Activated CD8-positive, alpha-beta T cell treated with anti-CD3 and anti-CD28 coated beads for 36 hours (primary cell): Measurements from ENCODE around the gene RAB11B. TPM values are rescaled to one million over a fixed set of nuclear protein-coding genes. Genes with fewer than 3 reads are reported as not detected.

ENCODE experiments used
- ATAC-seq: fragments of 200-7000 bp; cut with Tn5 transposase; one replicate; pipeline ENCODE4 v1.10.0; 2021; ENCODE audit warnings: mild to moderate bottlenecking, moderate library complexity
- CTCF ChIA-PET: fragments of 350-600 bp; sonication (Branson Sonifier 250); formaldehyde crosslinking; loops from one replicate; lab custom pipeline; 2021; ENCODE audit warnings: antibody characterized with exemption; lab: Charles Lee
- POLR2A ChIA-PET: fragments of 350-600 bp; sonication (Branson Sonifier 250); formaldehyde crosslinking; loops from one replicate; lab custom pipeline; 2021; ENCODE audit warnings: antibody characterized with exemption; lab: Charles Lee
- DNase-seq: peaks from one replicate; pipeline ENCODE4 v3.0.0-alpha.2; 2020
- H3K27ac Mint-ChIP-seq: one replicate; pipeline ENCODE4 v1.8.0; 2021; ENCODE audit warnings: mild to moderate bottlenecking, mixed read lengths
- H3K27me3 Mint-ChIP-seq: one replicate; pipeline ENCODE4 v1.8.0; 2021; ENCODE audit warnings: mixed read lengths
- H3K36me3 Mint-ChIP-seq: one replicate; pipeline ENCODE4 v1.8.0; 2021; ENCODE audit warnings: low read depth, mixed read lengths
- H3K4me1 Mint-ChIP-seq: one replicate; pipeline ENCODE4 v1.8.0; 2021; ENCODE audit warnings: low read depth, mixed read lengths
- H3K4me3 Mint-ChIP-seq: one replicate; pipeline ENCODE4 v1.8.0; 2021; ENCODE audit warnings: mild to moderate bottlenecking, moderate library complexity, mixed read lengths
- H3K9me3 Mint-ChIP-seq: one replicate; pipeline ENCODE4 v1.8.0; 2021; ENCODE audit warnings: mixed read lengths
- intact Hi-C: fragments of 100-400 bp; cut with micrococcal nuclease; formaldehyde crosslinking; loops from one replicate; pipeline ENCODE4 v1.10.0; 2022
- microRNA-seq: library from miRNA; unstranded; fragments of <30 nt; microRNA quantifications from one replicate; pipeline ENCODE4 v1.2.0, GENCODE V29; 2022; ENCODE audit warnings: borderline microRNAs expressed, borderline replicate concordance
- total RNA-seq, 2 experiments: library from RNA; stranded (reverse); gene quantifications; one replicate each; pipeline ENCODE4 v1.2.3, GENCODE V29; 2021
- TF ChIP-seq, protein P1 (sequence below): fragments of 200-600 bp; IDR thresholded peaks from one replicate; pipeline ENCODE4 v1.8.0; 2022; ENCODE audit warnings: antibody characterized with exemption, mild to moderate bottlenecking

The RAB11B gene
- total RNA-seq, 2 experiments from 2014 or later = 74.3 to 77.4 TPM

DNA sequence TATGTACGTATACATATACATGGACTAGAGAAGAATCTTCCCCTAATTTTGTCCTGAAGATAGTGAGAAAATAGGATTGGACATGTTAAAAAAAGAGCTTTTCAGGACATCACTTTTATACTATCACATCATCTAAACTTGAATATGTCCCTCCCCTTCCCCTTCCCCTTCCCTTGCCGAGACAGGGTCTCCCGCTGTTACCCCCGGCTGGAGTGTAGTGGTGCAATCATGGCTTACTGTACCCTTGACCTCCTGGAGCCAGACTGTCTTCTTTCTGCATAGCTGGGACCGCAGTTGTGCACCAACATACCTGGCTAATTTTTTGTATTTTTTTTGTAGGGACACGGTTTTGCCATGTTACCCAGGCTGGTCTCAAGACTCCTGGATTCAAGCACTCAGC is 61.2 kb downstream of the RAB11B start:
- intact Hi-C loops = no loop called here
- H3K9me3 Mint-ChIP-seq = no peaks in the 10 kb centered on the region
- H3K4me3 Mint-ChIP-seq = no peak overlapping the region
- no peaks in the 10 kb centered on the region for H3K27me3 Mint-ChIP-seq
- TF ChIP-seq, protein P1, sequence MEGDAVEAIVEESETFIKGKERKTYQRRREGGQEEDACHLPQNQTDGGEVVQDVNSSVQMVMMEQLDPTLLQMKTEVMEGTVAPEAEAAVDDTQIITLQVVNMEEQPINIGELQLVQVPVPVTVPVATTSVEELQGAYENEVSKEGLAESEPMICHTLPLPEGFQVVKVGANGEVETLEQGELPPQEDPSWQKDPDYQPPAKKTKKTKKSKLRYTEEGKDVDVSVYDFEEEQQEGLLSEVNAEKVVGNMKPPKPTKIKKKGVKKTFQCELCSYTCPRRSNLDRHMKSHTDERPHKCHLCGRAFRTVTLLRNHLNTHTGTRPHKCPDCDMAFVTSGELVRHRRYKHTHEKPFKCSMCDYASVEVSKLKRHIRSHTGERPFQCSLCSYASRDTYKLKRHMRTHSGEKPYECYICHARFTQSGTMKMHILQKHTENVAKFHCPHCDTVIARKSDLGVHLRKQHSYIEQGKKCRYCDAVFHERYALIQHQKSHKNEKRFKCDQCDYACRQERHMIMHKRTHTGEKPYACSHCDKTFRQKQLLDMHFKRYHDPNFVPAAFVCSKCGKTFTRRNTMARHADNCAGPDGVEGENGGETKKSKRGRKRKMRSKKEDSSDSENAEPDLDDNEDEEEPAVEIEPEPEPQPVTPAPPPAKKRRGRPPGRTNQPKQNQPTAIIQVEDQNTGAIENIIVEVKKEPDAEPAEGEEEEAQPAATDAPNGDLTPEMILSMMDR = no peak
- ChIA-PET POLR2A (interaction anchor here (1.0 to 2.5 kb wide), 6 partner anchors 9 to 125 kb away, joined by 3 to 13 read pairs (median 4); partner anchors contain the start of gene MYO1F), CTCF (interaction anchor here (1.0 to 1.9 kb wide), 4 partner anchors 29 to 98 kb away, joined by 3 to 8 read pairs (median 4); no protein-coding TSS in a partner anchor)
- no peak for DNase-seq
- H3K4me1 Mint-ChIP-seq = peaks cover 79% of the 10 kb centered on the region
- H3K36me3 Mint-ChIP-seq = peaks cover 59% of the 10 kb centered on the region
- H3K27ac Mint-ChIP-seq = peak overlapping the region; percentile 48
- no peak for ATAC-seq

DNA sequence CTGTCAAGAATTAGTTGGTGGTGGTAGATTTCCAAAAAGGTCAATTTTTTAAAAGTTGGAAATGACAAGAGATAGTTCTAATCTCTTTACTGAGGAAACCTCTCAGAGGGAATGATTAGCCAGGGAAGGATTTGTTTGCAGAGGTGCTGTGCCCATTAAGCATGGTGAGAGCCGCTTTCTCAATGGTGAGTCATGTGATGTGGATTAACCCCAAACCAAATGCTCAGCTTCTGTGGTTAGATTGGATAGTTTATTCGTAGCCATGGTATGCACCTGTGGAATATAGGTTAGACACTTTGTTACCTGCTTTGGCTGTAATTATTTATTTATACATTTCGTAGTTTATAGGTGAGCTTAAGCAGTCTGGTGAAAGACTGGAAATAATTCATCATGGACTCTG is 61.7 kb downstream of the RAB11B start:
- CTCF ChIA-PET = interaction anchor here (1.0 to 1.9 kb wide), 4 partner anchors 28 to 99 kb away, joined by 3 to 8 read pairs (median 4); no protein-coding TSS in a partner anchor
- Mint-ChIP-seq H3K4me3 (no peak overlapping the region), H3K36me3 (peaks cover 59% of the 10 kb centered on the region), H3K27me3 (no peaks in the 10 kb centered on the region), H3K4me1 (peaks cover 79% of the 10 kb centered on the region), H3K27ac (peak overlapping the region; percentile 48), H3K9me3 (no peaks in the 10 kb centered on the region)
- DNase-seq = no peak
- intact Hi-C loops = no loop called here
- ATAC-seq = peak; percentile 53
- POLR2A ChIA-PET = interaction anchor here (1.0 to 2.5 kb wide), 7 partner anchors 8 to 125 kb away, joined by 3 to 13 read pairs (median 4); partner anchors contain the start of genes HNRNPM and MYO1F
- TF ChIP-seq, protein P1 = no peak

DNA sequence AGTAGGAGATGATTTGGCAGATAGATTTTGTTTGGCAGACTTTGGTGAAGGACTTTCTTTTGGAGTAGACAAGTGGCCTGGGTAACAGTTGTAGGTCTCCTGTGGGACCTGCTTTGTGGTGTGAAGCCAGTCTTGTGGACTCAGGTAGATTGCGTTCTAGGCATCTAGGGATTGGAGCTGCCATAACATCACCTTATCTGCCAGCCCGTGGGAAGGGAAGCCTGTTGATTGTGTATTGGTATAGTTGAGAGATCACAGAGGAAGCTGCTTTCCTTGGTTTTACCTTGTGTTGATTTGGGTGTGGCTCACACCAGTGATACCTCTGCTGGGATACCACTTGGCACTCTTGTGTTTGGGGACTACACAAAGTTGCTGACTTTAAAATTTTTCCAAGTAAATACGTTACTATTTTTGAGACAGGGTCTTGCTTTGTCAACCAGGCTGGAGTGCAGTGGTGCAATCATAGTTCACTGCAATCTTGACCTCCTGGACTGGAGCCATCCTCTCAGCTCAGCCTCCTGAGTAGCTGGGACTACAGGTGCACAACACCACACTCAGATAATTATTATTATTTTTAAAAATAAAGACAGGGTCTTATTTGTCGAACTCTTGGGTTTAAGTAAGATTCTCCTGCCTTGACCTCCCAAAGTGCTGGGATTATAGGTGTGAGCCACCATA is 62.4 kb downstream of the RAB11B start:
- peak overlapping the region; percentile 31 for H3K27ac Mint-ChIP-seq
- ATAC-seq (no peak), DNase-seq (no peak)
- ChIA-PET CTCF (interaction anchor here (1.0 to 1.9 kb wide), 2 partner anchors 35 to 53 kb away, joined by 3 to 8 read pairs; no protein-coding TSS in a partner anchor), POLR2A (interaction anchor here (0.6 to 2.5 kb wide), 5 partner anchors 8 to 247 kb away, joined by 3 to 13 read pairs (median 4); partner anchors contain the start of gene HNRNPM)
- intact Hi-C loops = no loop called here
- H3K4me1 Mint-ChIP-seq = peaks cover 79% of the 10 kb centered on the region
- TF ChIP-seq, protein P1 = no peak
- no peak overlapping the region for H3K4me3 Mint-ChIP-seq
- H3K27me3 Mint-ChIP-seq = no peaks in the 10 kb centered on the region
- peaks cover 56% of the 10 kb centered on the region for H3K36me3 Mint-ChIP-seq
- no peaks in the 10 kb centered on the region for H3K9me3 Mint-ChIP-seq

DNA sequence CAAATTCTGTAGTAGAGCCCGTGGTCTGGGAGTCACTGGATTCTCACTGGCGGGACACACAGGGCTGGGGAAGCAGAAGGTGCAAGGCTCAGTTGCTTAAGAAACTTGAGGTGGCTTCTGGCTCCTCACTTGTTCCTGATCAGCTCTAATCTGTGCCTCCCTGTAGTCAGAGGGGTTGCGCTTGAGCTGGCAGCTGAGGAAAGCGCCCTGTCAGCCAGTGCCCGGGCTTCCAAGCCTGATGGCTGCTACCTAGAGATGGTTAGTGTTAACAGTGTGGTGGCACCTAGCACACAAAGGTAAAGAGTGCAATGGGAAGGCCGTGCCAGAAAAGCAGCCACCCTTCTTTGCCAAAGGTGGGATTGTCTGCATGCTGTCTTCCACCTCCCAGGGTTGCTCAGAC is 63.5 kb downstream of the RAB11B start:
- DNase-seq (no peak), ATAC-seq (no peak)
- ChIA-PET CTCF (no interaction called here), POLR2A (interaction anchor here (0.6 to 2.5 kb wide), 4 partner anchors 9 to 509 kb away, joined by 3 to 13 read pairs (median 6); partner anchors contain the start of gene HNRNPM)
- peaks cover 84% of the 10 kb centered on the region for H3K4me1 Mint-ChIP-seq
- H3K27ac Mint-ChIP-seq = peak overlapping the region; percentile 63
- TF ChIP-seq, protein P1 = no peak
- peaks cover 57% of the 10 kb centered on the region for H3K36me3 Mint-ChIP-seq
- no peaks in the 10 kb centered on the region for H3K27me3 Mint-ChIP-seq
- intact Hi-C loops = no loop called here
- H3K4me3 Mint-ChIP-seq = no peak overlapping the region
- H3K9me3 Mint-ChIP-seq = no peaks in the 10 kb centered on the region

Small RNA genes lying within 50 kb of the gene (microRNA-seq; reads per million reads assigned to microRNA genes)
- gene MIR4999 = 4.5 reads per million, percentile 20 among the genes with 10 or more reads in this experiment

Other genes starting within 250 kb of the RAB11B start
- under 1 TPM in 1 of 2 experiments, not detected in 1; 0.02 TPM for gene FBN3, start 240.8 kb upstream of the RAB11B start, total RNA-seq
- gene CERS4, start 181.0 kb upstream of the RAB11B start, total RNA-seq = 10 to 100 TPM; 15.5 to 19.7 TPM
- 10 to 100 TPM; 59.0 to 62.2 TPM for gene CD320, start 82.0 kb upstream of the RAB11B start, total RNA-seq
- gene NDUFA7, start 69.0 kb upstream of the RAB11B start, total RNA-seq = 10 to 100 TPM; 72.2 to 84.3 TPM
- gene RPS28, start 68.9 kb upstream of the RAB11B start, total RNA-seq = 1,000 to 10,000 TPM; 2,450 to 2,492 TPM
- 1 to 10 TPM; 3.6 TPM for gene KANK3, start 47.1 kb upstream of the RAB11B start, total RNA-seq
- 10 to 100 TPM; 26.8 to 27.8 TPM for gene ANGPTL4, start 26.2 kb upstream of the RAB11B start, total RNA-seq
- 1 to 10 TPM; 8.0 to 8.6 TPM for gene MARCHF2, start 22.9 kb downstream of the RAB11B start, total RNA-seq
- 100 to 1,000 TPM; 242 to 254 TPM for gene HNRNPM, start 54.6 kb downstream of the RAB11B start, total RNA-seq
- gene PRAM1, start 112.3 kb downstream of the RAB11B start, total RNA-seq = 1 to 10 TPM in 1 of 2 experiments, under 1 TPM in 1; 0.74 to 1.1 TPM
- gene ZNF414, start 123.8 kb downstream of the RAB11B start, total RNA-seq = 10 to 100 TPM; 21.6 to 24.0 TPM
- gene MYO1F, start 187.1 kb downstream of the RAB11B start, total RNA-seq = 10 to 100 TPM; 21.0 to 21.4 TPM
- gene ADAMTS10, start 220.4 kb downstream of the RAB11B start, total RNA-seq = 1 to 10 TPM; 3.7 to 4.0 TPM
- gene NFILZ, start 240.3 kb downstream of the RAB11B start, total RNA-seq = not detected